Ectodermal cell (in vitro differentiated cells): ENCODE measurements around the gene RNF20.
"Not testable (repeated sequence)": the region's sequence is repeated elsewhere in the genome, so short reads cannot be mapped to it uniquely, and the experiment has no call there.

Source experiments
- H3K27ac ChIP-seq: 2 replicates; pipeline ENCODE4 v1.7.0; 2013; ENCODE audit warnings: mild to moderate bottlenecking, low read depth, low read length; ENCODE audit not compliant: insufficient read depth, poor library complexity, severe bottlenecking
- H3K27me3 ChIP-seq: 2 replicates; pipeline ENCODE4 v1.7.0; 2013; ENCODE audit warnings: mild to moderate bottlenecking, low read length; ENCODE audit not compliant: insufficient read depth, control insufficient read depth, poor library complexity, severe bottlenecking
- H3K36me3 ChIP-seq: one replicate; pipeline ENCODE4 v1.7.0; 2013; ENCODE audit warnings: low read length; ENCODE audit not compliant: control insufficient read depth, insufficient read depth
- H3K4me1 ChIP-seq: one replicate; pipeline ENCODE4 v1.7.0; 2013; ENCODE audit warnings: low read length; ENCODE audit not compliant: control insufficient read depth, insufficient read depth
- H3K4me3 ChIP-seq: 2 replicates; pipeline ENCODE4 v1.7.0; 2013; ENCODE audit warnings: low read depth, low read length, control low read depth; ENCODE audit not compliant: insufficient read depth
- H3K9me3 ChIP-seq: 2 replicates; pipeline ENCODE4 v1.7.0; 2013; ENCODE audit warnings: mild to moderate bottlenecking, low read length, moderate library complexity; ENCODE audit not compliant: control insufficient read depth
- WGBS, 2 experiments: methylation state at CpG; one replicate each; pipeline ENCODE4 v1.1.7; 2013; ENCODE audit warnings: missing lambda C conversion rate in 2 of 2; 5-methylcytosine and 5-hydroxymethylcytosine counted together

Gene RNF20

DNA sequence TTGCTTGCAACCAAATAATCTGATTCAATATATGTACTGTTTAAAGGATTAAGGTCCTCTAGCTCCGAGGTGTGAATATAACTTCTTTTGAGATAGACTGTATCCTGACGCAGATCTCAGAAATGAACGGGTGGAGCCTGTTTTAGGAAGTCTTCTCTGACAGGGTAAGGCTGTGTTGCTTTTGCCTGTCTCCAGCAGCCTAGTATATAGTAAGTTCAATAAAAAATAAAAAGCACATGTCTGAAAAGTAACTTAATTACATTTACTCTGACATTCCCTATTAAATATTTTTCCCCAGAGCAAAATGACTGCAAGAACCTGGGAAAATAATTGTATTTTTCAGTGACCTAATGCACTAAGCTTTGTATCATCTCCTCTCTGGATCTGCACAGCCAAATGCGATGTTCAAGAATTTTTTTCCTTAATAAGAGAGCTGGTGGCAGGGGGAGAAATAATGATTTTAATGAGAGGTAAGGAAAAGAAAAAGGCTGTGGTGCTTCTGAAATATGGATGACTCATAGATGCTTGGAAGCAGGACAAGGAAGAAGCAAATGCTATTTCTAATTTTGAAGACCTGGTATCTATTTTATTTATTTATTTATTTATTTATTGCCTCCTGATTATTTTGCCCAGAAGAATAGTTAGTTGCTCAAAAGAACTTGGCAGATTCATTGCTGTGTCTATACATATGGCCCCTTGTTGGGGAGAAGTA, 53.8 kb downstream of the RNF20 start:
- WGBS, 2 experiments: 96 to 100% methylated on average over 3 to 4 of the region's 4 CpGs
- Histone ChIP-seq H3K4me1 (no peaks in the 10 kb centered on the region), H3K4me3 (no peak overlapping the region), H3K36me3 (no peaks in the 10 kb centered on the region), H3K9me3 (no peaks in the 10 kb centered on the region), H3K27me3 (no peaks in the 10 kb centered on the region), H3K27ac (no peak overlapping the region)

DNA sequence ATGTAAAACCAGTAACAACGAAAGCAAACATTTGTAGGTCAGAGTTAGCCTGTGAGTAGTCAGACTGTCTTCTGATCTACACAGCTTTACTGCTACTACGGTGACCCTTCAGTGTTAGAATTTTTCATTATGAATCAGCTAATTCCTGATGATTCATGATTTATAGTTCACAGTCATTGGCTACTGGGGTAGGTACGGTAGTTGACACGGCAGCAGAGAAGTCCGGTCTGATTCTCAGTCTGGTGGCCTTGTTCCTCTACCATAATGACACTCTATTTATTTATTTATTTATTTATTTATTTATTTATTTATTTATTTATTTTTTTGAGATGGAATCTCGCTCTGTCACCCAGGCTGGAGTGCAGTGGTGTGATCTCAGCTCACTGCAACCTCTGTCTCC, 56.4 kb downstream of the RNF20 start:
- not testable (repeated sequence) for H3K36me3 ChIP-seq, H3K27me3 ChIP-seq, H3K9me3 ChIP-seq, H3K4me1 ChIP-seq, H3K4me3 ChIP-seq, H3K27ac ChIP-seq
- 94 to 100% methylated on average over 4 to 6 of the region's 6 CpGs for WGBS, 2 experiments

DNA sequence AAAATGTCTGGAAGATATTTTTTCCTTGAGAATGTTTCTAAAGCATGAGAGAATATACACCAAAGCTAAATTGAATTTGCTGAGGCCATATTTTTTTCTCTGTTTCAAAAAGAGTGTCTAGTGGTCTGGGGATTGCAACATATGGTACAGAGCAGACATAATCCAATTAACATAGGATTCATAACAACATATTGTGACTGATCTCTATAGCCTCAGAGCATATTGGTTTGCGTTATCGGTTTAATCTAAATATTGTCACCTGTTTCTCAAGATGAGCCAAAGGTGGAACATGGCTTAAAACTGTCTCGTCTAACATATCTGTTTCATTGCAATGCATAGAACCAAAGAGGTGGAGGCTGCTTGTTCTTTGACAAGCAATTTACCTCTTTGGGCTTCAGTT, 57.2 kb downstream of the RNF20 start:
- Histone ChIP-seq H3K36me3 (no peaks in the 10 kb centered on the region), H3K4me3 (no peak overlapping the region), H3K9me3 (no peaks in the 10 kb centered on the region), H3K27ac (no peak overlapping the region), H3K27me3 (no peaks in the 10 kb centered on the region), H3K4me1 (no peaks in the 10 kb centered on the region)
- WGBS, 2 experiments: 94 to 100% methylated on average over 3 of the region's 3 CpGs

DNA sequence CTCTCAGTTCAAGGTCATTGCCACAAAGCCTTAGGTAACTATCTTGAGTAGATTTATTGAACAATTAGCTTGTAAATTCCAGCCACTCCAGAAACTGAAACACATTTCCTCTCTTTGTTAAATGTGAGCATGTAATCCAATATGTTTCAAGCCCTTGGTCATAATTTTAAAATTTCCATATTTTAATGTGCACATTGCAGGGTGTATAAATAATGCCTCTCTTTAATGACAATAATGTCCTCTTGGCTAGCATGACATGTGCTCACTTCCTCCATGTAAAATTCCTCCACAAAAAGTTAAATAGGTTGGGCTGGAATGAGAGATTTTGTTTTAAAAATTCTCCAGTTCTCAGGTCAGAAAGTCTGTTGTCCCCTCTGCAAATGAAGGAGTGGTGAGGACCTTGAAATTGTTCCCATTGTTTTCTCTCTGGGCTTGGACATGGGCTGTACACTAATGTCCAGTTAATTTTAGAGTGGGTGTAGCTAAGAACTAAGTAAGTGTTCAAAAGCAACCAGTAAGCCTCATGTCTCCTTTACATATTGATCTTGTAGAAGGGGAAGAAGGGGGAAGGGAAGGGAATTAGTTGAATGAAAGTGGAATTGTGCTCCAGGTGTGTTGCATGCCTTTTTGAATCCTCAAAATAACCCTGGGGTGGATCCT, 58.3 kb downstream of the RNF20 start:
- no peaks in the 10 kb centered on the region for H3K36me3 ChIP-seq
- no peaks in the 10 kb centered on the region for H3K4me1 ChIP-seq
- no peaks in the 10 kb centered on the region for H3K27me3 ChIP-seq
- no peak overlapping the region for H3K4me3 ChIP-seq
- no peak overlapping the region for H3K27ac ChIP-seq
- no peaks in the 10 kb centered on the region for H3K9me3 ChIP-seq

DNA sequence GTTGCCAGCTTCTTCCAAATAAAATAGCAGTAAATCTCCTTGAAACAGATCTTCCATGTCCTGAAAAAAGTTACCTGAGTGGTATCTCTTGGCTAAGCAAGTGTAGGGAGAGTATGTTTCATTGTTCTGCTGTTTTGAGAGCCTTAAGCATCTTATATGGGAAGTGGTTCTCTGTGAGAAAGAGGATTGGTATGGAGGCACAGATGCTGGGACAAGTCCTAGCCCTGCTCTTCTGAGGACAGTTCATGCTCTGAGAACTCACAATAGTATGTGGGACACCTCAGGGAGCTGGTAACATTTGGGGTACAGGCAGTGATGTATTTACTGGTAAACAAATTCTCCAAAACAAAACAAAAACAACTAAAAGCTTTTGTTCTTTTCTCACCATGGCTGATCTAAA, 59.1 kb downstream of the RNF20 start:
- Histone ChIP-seq H3K9me3 (no peaks in the 10 kb centered on the region), H3K4me3 (no peak overlapping the region), H3K4me1 (no peaks in the 10 kb centered on the region), H3K27me3 (no peaks in the 10 kb centered on the region), H3K36me3 (no peaks in the 10 kb centered on the region), H3K27ac (no peak overlapping the region)

DNA sequence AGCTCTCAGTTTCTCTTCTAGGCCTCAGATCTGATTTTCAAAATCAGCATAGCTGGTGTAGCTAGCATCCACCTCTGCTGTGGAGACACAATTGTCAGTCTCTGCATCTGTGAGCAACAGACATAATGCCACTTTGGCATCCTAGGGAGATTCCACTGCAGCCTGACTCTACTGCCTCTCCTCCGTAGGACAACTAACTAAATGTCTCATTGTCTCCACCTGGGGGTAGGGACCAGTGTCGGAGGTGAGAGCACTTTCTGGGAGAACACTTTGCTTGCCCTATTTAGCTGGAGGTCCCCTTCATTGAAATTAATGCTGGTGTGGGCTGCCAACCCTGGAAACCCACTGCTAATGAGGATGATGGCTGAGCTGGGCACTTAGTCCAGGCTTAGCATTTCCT, 59.7 kb downstream of the RNF20 start:
- Histone ChIP-seq H3K27ac (no peak overlapping the region), H3K4me1 (no peaks in the 10 kb centered on the region), H3K4me3 (no peak overlapping the region), H3K36me3 (no peaks in the 10 kb centered on the region), H3K9me3 (no peaks in the 10 kb centered on the region), H3K27me3 (no peaks in the 10 kb centered on the region)
- WGBS, 2 experiments: 64 to 72% methylated on average over 2 of the region's 2 CpGs

DNA sequence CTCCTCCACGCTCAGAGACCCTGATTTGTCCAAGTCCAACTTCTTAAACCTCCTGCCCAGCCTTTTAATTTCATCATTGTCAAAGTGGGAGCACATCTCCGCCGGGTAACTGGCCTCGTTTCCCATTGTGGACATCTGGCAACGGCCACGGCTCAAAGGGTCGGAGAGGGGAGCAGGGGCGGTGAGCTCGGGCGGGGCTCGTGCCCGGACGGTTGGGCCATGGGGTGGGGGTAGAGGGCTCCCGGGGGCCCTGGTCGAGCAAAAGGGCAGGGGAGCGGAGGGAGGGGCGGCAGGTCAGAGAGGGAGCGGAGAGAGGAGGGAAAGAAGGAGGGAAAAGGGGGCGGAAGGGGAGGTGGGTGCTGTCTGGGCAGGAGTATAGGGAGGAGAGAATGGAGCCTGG, 61.1 kb downstream of the RNF20 start, which contains the start of gene PPP3R2:
Gene PPP3R2, minus strand, starts transcription at position 174 of the 400 bp plus-strand sequence. Its CDS starts 48 bp downstream, at position 126.
- no peak within 1 kb of the TSS for H3K4me3 ChIP-seq
- 89 to 94% methylated on average over 19 of the region's 19 CpGs for WGBS, 2 experiments
- no peak within 1 kb of the TSS for H3K27ac ChIP-seq
- no peaks in the 10 kb centered on the region for H3K27me3 ChIP-seq
- no peaks in the 10 kb centered on the region for H3K36me3 ChIP-seq
- no peaks in the 10 kb centered on the region for H3K9me3 ChIP-seq
- H3K4me1 ChIP-seq: no peaks in the 10 kb centered on the region

DNA sequence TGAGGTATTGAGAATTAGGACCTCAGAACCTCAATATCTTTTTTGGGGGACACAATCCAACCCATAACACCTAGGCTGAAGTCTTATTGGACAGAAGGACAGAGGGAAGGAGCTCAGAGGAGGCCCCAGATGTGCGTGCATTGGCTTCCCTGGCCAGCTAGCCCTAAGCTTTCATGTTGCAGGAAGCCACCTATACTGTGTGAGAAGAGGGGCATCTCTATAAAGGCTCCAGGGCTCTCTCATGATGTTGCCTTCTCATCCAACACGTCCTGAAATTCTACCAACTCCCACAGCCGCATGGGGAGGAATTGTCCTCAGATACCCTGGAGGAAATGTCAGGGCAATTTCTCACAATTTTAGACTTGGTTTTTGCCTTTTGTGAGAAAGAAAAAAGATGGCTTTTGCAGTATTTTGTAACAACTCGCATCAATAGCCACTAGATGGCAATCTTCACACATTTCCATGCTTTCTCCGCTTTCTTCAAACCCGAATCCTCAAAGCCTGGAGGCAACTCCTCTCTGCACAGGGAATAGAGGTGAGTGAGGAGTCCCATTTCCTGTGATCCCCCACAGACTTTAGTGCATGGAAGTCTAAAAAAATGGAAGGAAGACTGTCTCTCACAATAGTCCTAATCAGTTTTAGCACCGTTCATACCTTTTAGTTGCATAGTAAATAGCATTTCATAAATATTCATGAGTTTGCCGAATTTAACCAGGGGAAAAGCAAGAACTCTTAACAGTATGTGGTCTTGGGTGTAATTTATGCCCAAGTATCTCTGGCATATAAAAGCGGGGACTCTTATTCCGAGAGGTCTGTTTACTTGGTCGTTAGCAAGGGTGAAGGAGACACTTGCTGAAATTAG, 68.5 kb downstream of the RNF20 start:
- Histone ChIP-seq H3K4me3 (no peak overlapping the region), H3K9me3 (no peaks in the 10 kb centered on the region), H3K27ac (no peak overlapping the region), H3K4me1 (no peaks in the 10 kb centered on the region), H3K36me3 (no peaks in the 10 kb centered on the region), H3K27me3 (no peaks in the 10 kb centered on the region)
- 34 to 42% methylated on average over 10 to 11 of the region's 11 CpGs for WGBS, 2 experiments

DNA sequence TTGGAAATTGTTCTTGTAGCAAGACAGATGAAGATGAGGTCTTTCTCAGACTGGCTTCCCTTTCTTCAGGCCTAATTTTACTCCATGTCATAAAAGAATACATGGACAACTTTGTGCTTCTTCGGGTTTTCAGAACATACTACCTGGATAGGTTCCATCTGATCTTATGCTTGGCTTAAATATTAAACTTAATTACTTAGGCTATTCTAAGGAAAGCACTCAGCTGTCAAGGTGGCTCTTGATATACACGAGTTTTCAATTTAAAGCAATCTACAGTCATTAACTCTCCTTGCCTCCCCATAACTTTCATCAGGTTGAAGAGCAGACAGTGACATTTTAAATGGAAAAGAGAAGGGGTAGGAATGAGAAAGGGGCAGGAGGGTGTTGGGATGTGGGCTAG, 70.6 kb downstream of the RNF20 start:
- Histone ChIP-seq H3K4me1 (no peaks in the 10 kb centered on the region), H3K27ac (no peak overlapping the region), H3K9me3 (no peaks in the 10 kb centered on the region), H3K4me3 (no peak overlapping the region), H3K36me3 (no peaks in the 10 kb centered on the region), H3K27me3 (no peaks in the 10 kb centered on the region)
- WGBS, 2 experiments: 85 to 89% methylated on average over 1 to 2 of the region's 2 CpGs

DNA sequence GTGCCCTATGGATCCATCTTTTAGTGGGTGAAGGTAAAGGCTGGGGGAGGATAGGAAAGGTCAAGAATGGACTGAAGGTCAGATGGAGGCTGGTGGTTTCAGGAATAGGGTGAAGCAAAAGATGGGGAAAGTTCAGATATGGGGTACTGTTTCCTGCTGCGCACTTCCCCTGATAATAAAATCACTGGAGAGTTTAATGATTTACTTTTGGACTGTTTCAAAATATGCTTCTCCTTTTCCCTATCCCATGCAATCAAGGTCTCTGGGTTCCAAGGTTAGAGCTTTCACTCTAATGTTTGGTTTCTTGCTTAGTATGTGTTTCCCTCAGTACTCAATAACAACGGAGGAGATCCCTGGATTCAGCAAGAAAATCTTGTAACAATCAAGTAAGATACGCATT, 71.9 kb downstream of the RNF20 start:
- Histone ChIP-seq H3K36me3 (no peaks in the 10 kb centered on the region), H3K9me3 (no peaks in the 10 kb centered on the region), H3K4me3 (no peak overlapping the region), H3K27me3 (no peaks in the 10 kb centered on the region), H3K27ac (no peak overlapping the region), H3K4me1 (no peaks in the 10 kb centered on the region)
- WGBS, 2 experiments: 76 to 92% methylated on average over 3 of the region's 3 CpGs
